Stimulated activated naive CD4-positive, alpha-beta T cell treated with Interleukin-2 at 50 U/mL for 16 hours (primary cell): Measurements from ENCODE around the gene CFAP141.
A peak's percentile ranks its signal among the peaks of the same experiment; 100 is the strongest.

ENCODE experiments used
- DNase-seq: peaks from one replicate; lab custom pipeline; 2025; lab: John Stamatoyannopoulos, UW

Gene CFAP141

GRCh38 chr1:154171880-154172279 is 34.3 kb downstream of the CFAP141 start:
- no peak for DNase-seq

DNA sequence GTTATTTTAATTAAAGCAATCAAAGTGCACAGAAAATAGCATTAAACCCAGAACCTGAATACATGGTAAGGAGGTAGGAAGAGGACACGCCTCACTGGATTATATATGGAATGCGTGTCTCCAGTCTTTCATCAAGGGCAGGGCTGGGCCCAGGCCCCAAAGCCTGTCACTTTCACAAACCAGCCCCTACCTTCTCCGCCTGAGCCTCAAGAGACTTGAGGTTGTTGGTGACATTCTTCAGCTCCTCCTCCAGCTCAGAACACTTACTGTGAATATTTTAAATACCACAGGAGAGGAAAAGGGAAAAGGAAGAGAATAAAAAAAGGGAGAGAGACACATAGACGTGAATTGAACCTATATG is 34.9 kb downstream of the CFAP141 start:
- DNase-seq = no peak

DNA sequence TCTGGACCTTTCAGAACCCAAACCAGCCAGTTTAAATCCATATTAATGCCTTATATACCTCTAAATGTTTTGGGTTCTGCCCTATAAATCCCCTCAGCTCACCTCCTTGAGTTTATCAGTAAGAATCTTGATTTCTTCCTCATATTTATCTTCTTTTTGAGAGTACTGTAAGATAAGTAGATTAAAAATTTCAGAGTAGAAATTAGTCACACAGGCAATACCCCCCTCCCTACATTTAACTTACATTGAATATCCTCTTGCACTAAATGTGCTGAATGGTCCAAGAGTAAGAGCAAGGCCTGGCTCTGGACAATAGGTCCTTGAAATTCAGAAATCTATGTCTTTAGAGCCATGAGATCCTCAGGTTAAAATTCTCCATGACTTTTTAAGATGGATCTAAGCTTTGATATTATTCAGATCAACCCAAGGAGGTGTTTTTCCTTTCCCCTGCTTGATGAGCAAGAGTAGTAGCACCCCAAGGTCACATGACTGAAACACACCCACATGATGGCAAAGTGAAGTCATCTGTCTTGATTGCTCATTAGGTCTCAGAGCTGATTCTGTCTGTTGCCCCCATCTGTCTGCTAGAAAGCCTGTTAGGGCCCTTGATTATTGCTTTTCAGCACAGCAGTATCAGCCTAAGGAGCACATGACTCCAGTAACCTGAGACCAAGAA is 35.4 kb downstream of the CFAP141 start:
- DNase-seq = peak; percentile 65

DNA sequence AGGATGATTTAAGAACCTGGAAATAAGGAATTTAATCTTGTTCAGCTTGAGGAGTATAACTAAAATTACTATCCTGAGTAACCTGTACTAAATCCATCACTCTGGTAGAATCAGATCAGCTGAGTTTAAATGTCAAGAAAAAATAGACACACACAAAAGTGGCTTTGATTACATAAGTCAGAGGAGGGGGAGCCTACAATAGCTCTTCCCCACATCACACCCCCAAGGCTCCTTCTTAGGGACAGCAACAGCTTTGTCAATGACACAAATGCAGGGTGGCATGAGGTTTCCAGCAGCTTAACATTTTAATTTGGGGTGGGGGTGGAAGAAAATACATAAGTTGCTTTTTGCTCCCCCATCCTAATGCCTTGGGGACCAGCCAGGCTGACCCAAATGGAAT is 38.7 kb downstream of the CFAP141 start:
- no peak for DNase-seq

- no peak for DNase-seq
Measured at GRCh38 chr1:154166207-154166606, 39.9 kb downstream of the CFAP141 start.

GRCh38 chr1:154159554-154159953 is 46.6 kb downstream of the CFAP141 start:
- no peak for DNase-seq

GRCh38 chr1:154158307-154159125 is 47.6 kb downstream of the CFAP141 start:
- no peak for DNase-seq

- peak; percentile 69 for DNase-seq
Measured at GRCh38 chr1:154157520-154158306, 48.4 kb downstream of the CFAP141 start.

DNA sequence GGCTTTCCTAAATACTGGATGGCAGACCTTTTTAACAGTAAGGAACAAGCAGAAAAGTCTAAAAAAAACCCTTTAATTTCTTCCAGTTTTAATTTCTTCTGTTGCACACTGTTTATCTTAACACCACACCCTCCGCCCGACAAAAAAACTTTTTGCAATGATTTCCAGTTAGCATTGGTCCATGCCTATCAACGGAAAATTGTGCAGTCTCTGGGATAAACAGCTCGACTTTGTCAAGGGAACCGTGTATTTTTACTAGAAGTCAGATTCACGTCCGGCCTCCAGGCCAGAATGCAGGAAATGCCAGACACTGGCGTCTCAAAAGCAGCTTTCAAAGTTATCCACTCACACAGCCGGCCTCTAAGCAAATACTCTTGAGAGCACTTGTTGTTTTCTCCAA is 50.9 kb downstream of the CFAP141 start:
- DNase-seq = no peak

DNA sequence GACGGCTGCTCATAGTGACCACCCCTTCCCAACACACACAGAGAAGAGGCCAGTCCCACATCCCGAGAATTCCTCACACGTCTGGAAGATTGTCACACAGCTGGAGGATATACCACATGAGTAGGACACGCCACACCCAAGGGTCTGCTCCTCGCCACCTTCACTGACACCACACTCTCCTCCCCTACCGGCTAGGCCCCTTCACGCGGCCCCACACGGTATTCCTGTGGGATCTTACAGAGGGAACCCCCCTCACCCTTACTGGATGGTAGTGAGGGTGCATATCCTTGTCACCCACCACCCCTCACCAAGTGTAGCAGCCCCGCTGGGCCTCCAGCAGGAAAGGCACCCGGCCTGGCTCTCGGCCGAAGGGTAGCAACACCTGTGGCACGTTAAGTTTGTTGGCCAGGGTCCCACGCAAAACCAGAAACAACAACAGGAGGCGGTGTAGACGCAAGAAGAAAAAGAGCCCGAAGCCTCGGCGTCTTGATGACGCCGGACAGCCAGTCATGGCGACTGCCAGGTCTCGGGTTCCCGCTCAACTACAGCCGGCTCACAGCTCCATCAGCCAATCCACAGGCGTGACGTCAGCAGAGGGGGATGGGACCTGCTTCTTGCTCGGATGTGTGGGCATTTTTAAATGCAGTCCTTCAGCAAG is 51.5 kb downstream of the CFAP141 start, which contains the start of gene NUP210L:
NUP210L (minus strand) TSS at position 540 of the 658 bp plus-strand sequence.
- no peak for DNase-seq

GRCh38 chr1:154154053-154154452 is 52.1 kb downstream of the CFAP141 start:
- no peak for DNase-seq

- DNase-seq = no peak
Measured at GRCh38 chr1:154151311-154151710, 54.8 kb downstream of the CFAP141 start.
